CD4-positive, alpha-beta T cell (primary cell): Measurements from ENCODE around the gene FAM83F. TPM values are rescaled to one million over a fixed set of nuclear protein-coding genes. Genes with fewer than 3 reads are reported as not detected.

Experiments
- ATAC-seq: fragments of 200-7000 bp; cut with Tn5 transposase; one replicate; pipeline ENCODE4 v1.10.0; 2022; ENCODE audit warnings: mild to moderate bottlenecking; ENCODE audit not compliant: poor library complexity
- CTCF ChIA-PET: fragments of 350-600 bp; sonication (Branson Sonifier 250); formaldehyde crosslinking; loops from one replicate; lab custom pipeline; 2021; ENCODE audit warnings: antibody characterized with exemption, inconsistent platforms; lab: Charles Lee
- POLR2A ChIA-PET: fragments of 350-600 bp; sonication (Branson Sonifier 250); formaldehyde crosslinking; loops from one replicate; lab custom pipeline; 2021; ENCODE audit warnings: antibody characterized with exemption, inconsistent platforms; lab: Charles Lee
- DNase-seq, 14 experiments: peaks; one replicate each; pipeline ENCODE4 v3.0.0-alpha.2; 2013 to 2020; ENCODE audit warnings: mixed read lengths in 2 of 14
- H3K27ac ChIP-seq, 2 donors: one replicate each; pipeline versions ENCODE4 v1.5.1 to v1.7.0; 2013; ENCODE audit warnings: low read length in 2 of 2, low read depth in 1 of 2, mild to moderate bottlenecking in 1 of 2
- H3K27me3 ChIP-seq, 2 experiments: 1 replicate in 1 of 2; 2 replicates in 1 of 2; pipeline versions ENCODE4 v1.6.1 to v1.7.0; 2013; ENCODE audit warnings: low read length in 2 of 2, control low read depth in 1 of 2, mild to moderate bottlenecking in 1 of 2, moderate library complexity in 1 of 2; ENCODE audit not compliant: insufficient read depth in 2 of 2, control insufficient read depth in 1 of 2
- H3K36me3 ChIP-seq: one replicate; pipeline ENCODE4 v1.6.1; 2013; ENCODE audit warnings: low read length, control low read depth; ENCODE audit not compliant: insufficient read depth
- H3K4me1 ChIP-seq: one replicate; pipeline ENCODE4 v1.6.1; 2013; ENCODE audit warnings: low read length, control low read depth; ENCODE audit not compliant: insufficient read depth
- H3K4me3 ChIP-seq: one replicate; pipeline ENCODE4 v1.5.1; 2013; ENCODE audit warnings: mild to moderate bottlenecking, low read length, moderate library complexity
- H3K9me3 ChIP-seq, 2 experiments: 1 replicate in 1 of 2; 2 replicates in 1 of 2; pipeline versions ENCODE4 v1.6.1 to v1.7.0; 2013; ENCODE audit warnings: low read length in 2 of 2, mild to moderate bottlenecking in 2 of 2, control low read depth in 1 of 2, moderate library complexity in 1 of 2; ENCODE audit not compliant: control insufficient read depth in 1 of 2, insufficient read depth in 1 of 2
- H3K27ac Mint-ChIP-seq: one replicate; pipeline ENCODE4 v1.8.0; 2020; ENCODE audit warnings: mixed read lengths
- H3K27me3 Mint-ChIP-seq: one replicate; pipeline ENCODE4 v1.8.0; 2021; ENCODE audit warnings: mixed read lengths
- H3K36me3 Mint-ChIP-seq: one replicate; pipeline ENCODE4 v1.8.0; 2021; ENCODE audit warnings: low read depth, mixed read lengths
- H3K4me1 Mint-ChIP-seq: one replicate; pipeline ENCODE4 v1.8.0; 2021; ENCODE audit warnings: low read depth, mixed read lengths
- H3K4me3 Mint-ChIP-seq: one replicate; pipeline ENCODE4 v1.8.0; 2020; ENCODE audit warnings: mild to moderate bottlenecking, mixed read lengths
- H3K9me3 Mint-ChIP-seq: one replicate; pipeline ENCODE4 v1.8.0; 2020; ENCODE audit warnings: mixed read lengths
- CTCF ChIP-seq: fragments of 200-600 bp; IDR thresholded peaks from one replicate; pipeline ENCODE4 v1.8.0; 2022; ENCODE audit warnings: antibody characterized with exemption, mild to moderate bottlenecking
- intact Hi-C, 2 experiments: fragments of 100-400 bp; cut with DNase I in 1 of 2; cut with micrococcal nuclease in 1 of 2; formaldehyde crosslinking; loops; one replicate each; pipeline versions ENCODE4 v1.15.1 to v1.9.0; 2023 to 2025; cut with DNase I, micrococcal nuclease
- total RNA-seq, 174 experiments: library from RNA in 2 of 174; stranded (reverse) in 2 of 174; gene quantifications; one replicate each; pipeline ENCODE4 v1.2.3 and lab custom pipeline; 2021 to 2026

FAM83F gene
- total RNA-seq, 2 experiments from 2014 or later, result 5.2 to 6.8 TPM

- CTCF ChIA-PET, result no interaction called here
- Histone ChIP-seq H3K9me3 (no peaks in the 10 kb centered on the region), H3K4me3 (no peak overlapping the region), H3K4me1 (peaks cover 12% of the 10 kb centered on the region), H3K27me3 (no peaks in the 10 kb centered on the region), H3K27ac (no peak overlapping the region), H3K36me3 (no peaks in the 10 kb centered on the region)
- TF ChIP-seq CTCF, result no peak
- Mint-ChIP-seq H3K4me3 (no peak overlapping the region), H3K9me3 (no peaks in the 10 kb centered on the region), H3K36me3 (no peaks in the 10 kb centered on the region), H3K27ac (peak overlapping the region; percentile 83), H3K4me1 (peaks cover 33% of the 10 kb centered on the region), H3K27me3 (no peaks in the 10 kb centered on the region)
- intact Hi-C loops, result no loop called here
- no peak for ATAC-seq
- no peak for DNase-seq
- POLR2A ChIA-PET, result interaction anchor here (0.8 to 1.1 kb wide), 3 partner anchors 12 to 32 kb away, joined by 3 read pairs; no protein-coding TSS in a partner anchor
Observed at GRCh38 chr22:39984746-39985145, 10.0 kb upstream of the FAM83F start.

DNA sequence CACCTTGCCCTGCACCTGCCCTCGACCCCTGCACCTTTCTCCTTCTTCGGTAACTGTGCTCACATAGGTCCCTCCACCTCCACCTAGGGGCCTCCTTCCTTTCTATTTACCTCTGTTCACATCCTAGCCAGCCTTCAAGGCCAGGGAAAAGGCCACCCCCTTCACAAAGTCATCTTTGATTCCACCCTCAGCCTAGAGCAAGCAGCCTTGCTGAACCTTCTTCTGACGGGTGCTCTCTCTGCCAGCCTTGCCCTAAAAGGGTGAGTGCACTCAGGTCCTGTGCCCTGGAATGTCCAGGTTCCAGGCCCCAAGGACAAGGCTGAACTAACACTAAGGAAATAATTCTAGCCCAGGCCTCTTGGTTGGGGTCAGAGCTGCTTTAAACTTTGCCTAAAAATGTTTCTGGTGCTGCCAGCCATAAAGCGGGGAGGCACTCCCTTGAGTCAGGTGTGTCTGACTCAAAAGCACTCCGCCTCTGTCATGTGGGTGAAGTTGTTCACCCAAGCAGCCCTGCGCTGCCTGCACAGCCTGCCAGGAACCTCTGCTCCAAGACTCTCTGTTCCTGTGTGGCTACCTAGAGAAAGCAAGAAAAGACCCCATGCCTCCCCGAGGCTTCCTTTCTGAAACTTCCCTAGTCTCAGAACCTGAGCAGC lies 9.2 kb upstream of the FAM83F start:
- peak in 3 of 14 experiments; percentile 14 to 37 (median 27) for DNase-seq
- POLR2A ChIA-PET, result interaction anchor here (0.6 to 1.1 kb wide), 3 partner anchors 15 to 113 kb away, joined by 3 to 4 read pairs (median 4); no protein-coding TSS in a partner anchor

GRCh38 chr22:39988386-39989114 lies 6.2 kb upstream of the FAM83F start:
- Mint-ChIP-seq H3K27me3 (peaks cover 6% of the 10 kb centered on the region), H3K9me3 (no peaks in the 10 kb centered on the region), H3K4me3 (no peak overlapping the region), H3K27ac (no peak overlapping the region), H3K36me3 (no peaks in the 10 kb centered on the region), H3K4me1 (peaks cover 19% of the 10 kb centered on the region)
- Histone ChIP-seq H3K27ac (no peak overlapping the region), H3K4me1 (no peaks in the 10 kb centered on the region), H3K4me3 (no peak overlapping the region), H3K9me3 (no peaks in the 10 kb centered on the region), H3K27me3 (no peaks in the 10 kb centered on the region), H3K36me3 (no peaks in the 10 kb centered on the region)
- DNase-seq (no peak), ATAC-seq (no peak)
- no peak for TF ChIP-seq CTCF
- ChIA-PET POLR2A (no interaction called here), CTCF (no interaction called here)
- intact Hi-C loops, result no loop called here

More for the DNA sequence above, 9.2 kb upstream of the FAM83F start:
- Histone ChIP-seq H3K4me3 (no peak overlapping the region), H3K9me3 (no peaks in the 10 kb centered on the region), H3K27me3 (no peaks in the 10 kb centered on the region), H3K27ac (no peak overlapping the region), H3K4me1 (peaks cover 6% of the 10 kb centered on the region), H3K36me3 (no peaks in the 10 kb centered on the region)
- Mint-ChIP-seq H3K9me3 (no peaks in the 10 kb centered on the region), H3K27me3 (no peaks in the 10 kb centered on the region), H3K4me3 (no peak overlapping the region), H3K4me1 (peaks cover 26% of the 10 kb centered on the region), H3K36me3 (no peaks in the 10 kb centered on the region), H3K27ac (peak overlapping the region; percentile 83)
- intact Hi-C loops, result no loop called here
- CTCF ChIA-PET, result no interaction called here
- no peak for TF ChIP-seq CTCF
- peak; percentile 89 for ATAC-seq
